OCI-LY7 (cell line): Measurements from ENCODE around the gene CNPY1. TPM values are rescaled to one million over a fixed set of nuclear protein-coding genes. Genes with fewer than 3 reads are reported as not detected.

Experiments
- BruUV-seq: library from RNA; stranded (reverse); fragments of 400-500 nt; replicated peaks from 2 replicates; lab custom pipeline; 2021; lab: Mats Ljungman, UMichigan
- CTCF ChIA-PET: fragments of 300-600 bp; sonication (Branson Sonifier 250); formaldehyde crosslinking; loops from one replicate; lab custom pipeline; 2022; ENCODE audit warnings: antibody characterized with exemption; ENCODE audit not compliant: unreplicated experiment; lab: Charles Lee
- POLR2A ChIA-PET: fragments of 300-600 bp; sonication (Branson Sonifier 250); formaldehyde crosslinking; loops from one replicate; lab custom pipeline; 2022; ENCODE audit warnings: antibody characterized with exemption; lab: Charles Lee
- DNase-seq: peaks from one replicate; pipeline ENCODE4 v3.0.0-alpha.2; 2015; ENCODE audit warnings: low spot score
- H2AFZ ChIP-seq: fragments of 200-600 bp; sonication (generic), shearing (Covaris generic); 2 replicates; pipeline ENCODE4 v1.6.1; 2014; ENCODE audit warnings: mild to moderate bottlenecking, antibody characterized with exemption, low read length, moderate library complexity
- H3K27ac ChIP-seq: fragments of 200-600 bp; sonication (generic); 2 replicates; pipeline ENCODE4 v1.5.1; 2014; ENCODE audit warnings: mixed run types, low read depth, mild to moderate bottlenecking, moderate library complexity, low read length, inconsistent platforms; ENCODE audit not compliant: poor library complexity, severe bottlenecking
- H3K36me3 ChIP-seq: fragments of 200-600 bp; sonication (generic); 2 replicates; pipeline ENCODE4 v1.6.1; 2014; ENCODE audit warnings: mild to moderate bottlenecking, antibody characterized with exemption, low read length, moderate library complexity, mixed read lengths; ENCODE audit not compliant: insufficient read depth
- H3K4me1 ChIP-seq: fragments of 200-600 bp; sonication (generic); 2 replicates; pipeline ENCODE4 v1.5.1; 2014; ENCODE audit warnings: mild to moderate bottlenecking, low read length; ENCODE audit not compliant: insufficient read depth, poor library complexity, severe bottlenecking
- H3K4me2 ChIP-seq: fragments of 200-600 bp; sonication (generic); 2 replicates; pipeline ENCODE4 v1.6.1; 2014; ENCODE audit warnings: mild to moderate bottlenecking, low read length
- H3K4me3 ChIP-seq: fragments of 200-600 bp; sonication (generic); 2 replicates; pipeline ENCODE4 v1.5.1; 2014; ENCODE audit warnings: mild to moderate bottlenecking, low read depth, low read length; ENCODE audit not compliant: poor library complexity, severe bottlenecking
- H3K79me2 ChIP-seq: fragments of 200-600 bp; sonication (generic); 2 replicates; pipeline ENCODE4 v1.6.1; 2016; ENCODE audit warnings: low read depth, mild to moderate bottlenecking, low read length, moderate library complexity, mixed read lengths; ENCODE audit not compliant: insufficient read depth
- H3K9me2 ChIP-seq: fragments of 200-600 bp; sonication (generic); 2 replicates; pipeline ENCODE4 v1.6.1; 2016; ENCODE audit warnings: mild to moderate bottlenecking, low read length, mixed read lengths; ENCODE audit not compliant: insufficient read depth
- H3K9me3 ChIP-seq: fragments of 200-600 bp; sonication (generic); 2 replicates; pipeline ENCODE4 v1.6.1; 2014; ENCODE audit warnings: mild to moderate bottlenecking, mixed run types, low read length, mixed read lengths
- H4K20me1 ChIP-seq: fragments of 200-600 bp; sonication (generic); 2 replicates; pipeline ENCODE4 v1.6.1; 2014; ENCODE audit warnings: mild to moderate bottlenecking, antibody characterized with exemption, low read length, moderate library complexity, mixed read lengths; ENCODE audit not compliant: insufficient read depth
- CTCF ChIP-seq: fragments of 200-600 bp; sonication (generic); conservative IDR thresholded peaks from 2 replicates; pipeline ENCODE4 v1.5.1; 2014; ENCODE audit warnings: mild to moderate bottlenecking, antibody characterized with exemption, low read length, moderate library complexity, mixed read lengths
- EZH2phosphoT487 ChIP-seq: fragments of 200-600 bp; sonication (generic); IDR thresholded peaks from 2 replicates; pipeline ENCODE4 v1.6.1; 2018; ENCODE audit warnings: low read depth, borderline replicate concordance, mild to moderate bottlenecking, mixed run types, antibody characterized with exemption, low read length, moderate library complexity, mixed read lengths
- intact Hi-C: fragments of 100-400 bp; cut with micrococcal nuclease; formaldehyde crosslinking; loops from one replicate; pipeline ENCODE4 v1.10.0; 2022; ENCODE audit not compliant: unreplicated experiment
- total RNA-seq, 2 experiments: library from RNA; depleted of rRNA in 1 of 2; stranded (reverse); fragments of >200 nt in 1 of 2; shearing (Covaris generic) in 1 of 2; gene quantifications; 2 replicates each; pipeline ENCODE4 v1.2.3, GENCODE V29; 2014 to 2022

Gene CNPY1
- total RNA-seq, 2 experiments from 2014 or later = not detected

GRCh38 chr7:155487509-155488482 lies 58.6 kb downstream of the CNPY1 start:
- ChIA-PET POLR2A (interaction anchor here (0.8 kb wide), 1 partner anchor 741 kb away, joined by 3 read pairs; no protein-coding TSS in a partner anchor), CTCF (no interaction called here)
- H3K4me3 ChIP-seq = no peak overlapping the region
- no TSS peak for BruUV-seq
- no peak overlapping the region for H3K4me2 ChIP-seq
- TF ChIP-seq EZH2phosphoT487 = no peak
- no peak for TF ChIP-seq CTCF
- H3K4me1 ChIP-seq = no peaks in the 10 kb centered on the region
- H2AFZ ChIP-seq = no peak overlapping the region
- DNase-seq = no peak
- H4K20me1 ChIP-seq = no peaks in the 10 kb centered on the region
- H3K9me3 ChIP-seq = no peaks in the 10 kb centered on the region
- H3K36me3 ChIP-seq = no peaks in the 10 kb centered on the region
- no peaks in the 10 kb centered on the region for H3K9me2 ChIP-seq
- intact Hi-C loops = no loop called here
- H3K79me2 ChIP-seq = no peaks in the 10 kb centered on the region
- H3K27ac ChIP-seq = no peak overlapping the region

- no peak for DNase-seq
- H2AFZ ChIP-seq = no peak overlapping the region
- no peaks in the 10 kb centered on the region for H3K9me2 ChIP-seq
- TF ChIP-seq EZH2phosphoT487 (no peak), CTCF (no peak)
- H4K20me1 ChIP-seq = no peaks in the 10 kb centered on the region
- no peak overlapping the region for H3K4me3 ChIP-seq
- no peaks in the 10 kb centered on the region for H3K9me3 ChIP-seq
- BruUV-seq = no TSS peak
- no peak overlapping the region for H3K27ac ChIP-seq
- H3K79me2 ChIP-seq = no peaks in the 10 kb centered on the region
- no peaks in the 10 kb centered on the region for H3K4me1 ChIP-seq
- CTCF ChIA-PET = no interaction called here
- intact Hi-C loops = no loop called here
- H3K4me2 ChIP-seq = no peak overlapping the region
- POLR2A ChIA-PET = interaction anchor here (0.8 kb wide), 1 partner anchor 740 kb away, joined by 3 read pairs; no protein-coding TSS in a partner anchor
- H3K36me3 ChIP-seq = no peaks in the 10 kb centered on the region
Measured at GRCh38 chr7:155486783-155487508, 59.4 kb downstream of the CNPY1 start.
